Natural killer cell treated with Interleukin-12 subunit alpha and Interleukin-12 subunit beta and Interleukin-15 and Interleukin-18, amount 100 ng/mL, for 72 hours (primary cell): ENCODE data around the gene CHRNB2. TPM values are rescaled to one million over a fixed set of nuclear protein-coding genes. Genes with fewer than 3 reads are reported as not detected.
"Not testable (repeated sequence)": the region's sequence is repeated elsewhere in the genome, so short reads cannot be mapped to it uniquely, and the experiment has no call there.

ENCODE experiments used
- ATAC-seq, 2 donors: fragments of 150-1000 bp; cut with Tn5 transposase in 1 of 2; sonication (Bioruptor Pico), chemical (Tn5 transposase) in 1 of 2; 2 replicates each; pipeline ENCODE4 v1.10.0; 2021
- DNase-seq: peaks from one replicate; pipeline ENCODE4 v3.0.0; 2022; ENCODE audit warnings: low spot score
- H3K27ac Mint-ChIP-seq, 2 donors: 1 replicate in 1 of 2; 2 replicates in 1 of 2; pipeline ENCODE4 v1.8.0; 2022; ENCODE audit warnings: mixed read lengths in 2 of 2, mild to moderate bottlenecking in 1 of 2, moderate library complexity in 1 of 2
- H3K27me3 Mint-ChIP-seq, 2 donors: 1 replicate in 1 of 2; 2 replicates in 1 of 2; pipeline ENCODE4 v1.8.0; 2022; ENCODE audit warnings: mixed read lengths in 2 of 2
- H3K36me3 Mint-ChIP-seq: one replicate; pipeline ENCODE4 v1.8.0; 2022; ENCODE audit warnings: mixed read lengths
- H3K4me1 Mint-ChIP-seq, 2 donors: 1 replicate in 1 of 2; 2 replicates in 1 of 2; pipeline ENCODE4 v1.8.0; 2022; ENCODE audit warnings: low read depth in 2 of 2, mixed read lengths in 2 of 2, mild to moderate bottlenecking in 1 of 2
- H3K4me3 Mint-ChIP-seq: one replicate; pipeline ENCODE4 v1.8.0; 2022; ENCODE audit warnings: mixed read lengths
- H3K9me3 Mint-ChIP-seq: 2 replicates; pipeline ENCODE4 v1.8.0; 2022; ENCODE audit warnings: mixed read lengths
- total RNA-seq, 2 donors: library from RNA; stranded (reverse); gene quantifications; one replicate each; pipeline ENCODE4 v1.2.3, GENCODE V29; 2022

The CHRNB2 gene, protein sequence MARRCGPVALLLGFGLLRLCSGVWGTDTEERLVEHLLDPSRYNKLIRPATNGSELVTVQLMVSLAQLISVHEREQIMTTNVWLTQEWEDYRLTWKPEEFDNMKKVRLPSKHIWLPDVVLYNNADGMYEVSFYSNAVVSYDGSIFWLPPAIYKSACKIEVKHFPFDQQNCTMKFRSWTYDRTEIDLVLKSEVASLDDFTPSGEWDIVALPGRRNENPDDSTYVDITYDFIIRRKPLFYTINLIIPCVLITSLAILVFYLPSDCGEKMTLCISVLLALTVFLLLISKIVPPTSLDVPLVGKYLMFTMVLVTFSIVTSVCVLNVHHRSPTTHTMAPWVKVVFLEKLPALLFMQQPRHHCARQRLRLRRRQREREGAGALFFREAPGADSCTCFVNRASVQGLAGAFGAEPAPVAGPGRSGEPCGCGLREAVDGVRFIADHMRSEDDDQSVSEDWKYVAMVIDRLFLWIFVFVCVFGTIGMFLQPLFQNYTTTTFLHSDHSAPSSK
- not detected for total RNA-seq

DNA sequence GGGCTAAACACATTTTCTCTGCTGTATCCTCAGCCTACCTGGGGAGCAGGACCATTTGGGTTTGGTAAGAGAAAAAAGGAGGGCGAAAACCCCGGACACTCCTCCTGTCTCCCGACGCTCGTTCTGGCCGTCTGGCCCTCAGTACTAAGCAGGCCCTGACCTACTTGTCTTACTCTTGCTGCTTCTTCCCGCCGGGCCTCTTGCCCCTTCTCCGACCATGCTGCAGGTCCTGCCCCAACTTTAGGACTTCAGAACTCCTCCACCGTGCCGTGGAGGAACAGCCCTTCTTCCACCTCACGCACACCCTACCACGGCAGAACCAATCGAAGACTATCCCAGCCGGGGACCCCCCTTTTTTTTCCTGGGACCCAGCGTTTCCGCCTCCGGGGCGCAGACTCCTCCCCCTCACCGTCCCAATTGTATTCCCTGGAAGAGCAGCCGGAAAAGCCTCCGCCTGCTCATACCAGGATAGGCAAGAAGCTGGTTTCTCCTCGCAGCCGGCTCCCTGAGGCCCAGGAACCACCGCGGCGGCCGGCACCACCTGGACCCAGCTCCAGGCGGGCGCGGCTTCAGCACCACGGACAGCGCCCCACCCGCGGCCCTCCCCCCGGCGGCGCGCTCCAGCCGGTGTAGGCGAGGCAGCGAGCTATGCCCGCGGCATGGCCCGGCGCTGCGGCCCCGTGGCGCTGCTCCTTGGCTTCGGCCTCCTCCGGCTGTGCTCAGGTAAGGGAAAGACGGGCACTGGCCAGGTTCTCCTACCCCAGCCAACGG lies at the start of gene CHRNB2:
Gene CHRNB2 (plus strand): TSS at position 393 of the 771 bp plus-strand sequence. CDS start 267 bp downstream, at position 660.
- H3K36me3 Mint-ChIP-seq = no peaks in the 10 kb centered on the region
- H3K4me1 Mint-ChIP-seq = peaks cover 6 to 8% of the 10 kb centered on the region in 2 donors
- peak within 1 kb of the TSS in 1 of 2 donors; percentile 23 for H3K27ac Mint-ChIP-seq
- ATAC-seq (peak; percentile 87 to 91), DNase-seq (peak; percentile 80)
- H3K27me3 Mint-ChIP-seq = peaks cover 30 to 34% of the 10 kb centered on the region in 2 donors
- no peaks in the 10 kb centered on the region for H3K9me3 Mint-ChIP-seq
- H3K4me3 Mint-ChIP-seq = peak within 1 kb of the TSS; percentile 53

DNA sequence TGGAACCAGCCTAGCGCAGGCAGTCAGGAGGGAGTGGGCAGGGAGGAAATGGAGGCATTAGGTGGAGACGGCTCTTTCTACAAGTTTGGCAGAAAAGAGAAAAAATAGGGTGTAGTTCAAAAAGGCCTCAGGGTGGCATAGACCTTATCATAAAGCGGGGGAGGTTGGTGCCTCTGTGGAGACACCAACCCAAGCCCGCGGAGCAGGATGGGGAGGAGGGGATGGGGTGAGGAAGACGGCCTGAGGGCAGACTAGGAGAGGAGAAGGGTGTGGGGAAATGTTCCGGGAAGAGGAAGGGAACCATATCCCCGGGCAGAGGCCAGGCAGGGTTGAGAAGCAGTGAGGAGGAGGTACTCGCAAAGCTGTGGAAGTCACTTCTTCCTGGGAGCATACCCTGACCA lies 48.0 kb upstream of the CHRNB2 start:
- H3K4me1 Mint-ChIP-seq = no peaks in the 10 kb centered on the region
- H3K4me3 Mint-ChIP-seq = no peak overlapping the region
- no peak for DNase-seq
- ATAC-seq = no peak
- H3K27ac Mint-ChIP-seq = no peak overlapping the region
- peaks cover 32 to 33% of the 10 kb centered on the region in 2 donors for H3K27me3 Mint-ChIP-seq
- no peaks in the 10 kb centered on the region for H3K9me3 Mint-ChIP-seq
- no peaks in the 10 kb centered on the region for H3K36me3 Mint-ChIP-seq

DNA sequence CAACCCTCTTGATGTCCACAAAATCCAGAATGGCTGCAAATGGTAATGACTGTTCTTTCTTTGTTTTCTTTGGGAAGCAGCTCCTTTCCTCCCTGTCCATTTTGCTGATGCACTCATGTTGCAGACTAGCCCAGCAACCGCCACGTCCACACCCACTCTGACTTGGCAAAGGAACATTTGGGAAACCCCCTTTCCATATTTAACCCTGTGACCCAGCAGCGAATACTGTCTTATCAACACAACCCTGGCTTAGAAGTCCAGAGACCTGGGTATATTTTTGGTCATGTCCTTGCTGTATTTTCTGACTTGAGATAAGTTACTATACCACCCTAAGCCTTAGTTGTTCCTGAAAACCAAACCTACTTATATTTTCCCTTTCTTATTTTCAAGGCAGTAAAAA lies 47.2 kb upstream of the CHRNB2 start:
- Mint-ChIP-seq H3K27ac (no peak overlapping the region), H3K9me3 (no peaks in the 10 kb centered on the region), H3K4me3 (no peak overlapping the region), H3K36me3 (no peaks in the 10 kb centered on the region), H3K27me3 (peaks cover 31 to 32% of the 10 kb centered on the region in 2 donors), H3K4me1 (no peaks in the 10 kb centered on the region)
- no peak for ATAC-seq
- DNase-seq = no peak

DNA sequence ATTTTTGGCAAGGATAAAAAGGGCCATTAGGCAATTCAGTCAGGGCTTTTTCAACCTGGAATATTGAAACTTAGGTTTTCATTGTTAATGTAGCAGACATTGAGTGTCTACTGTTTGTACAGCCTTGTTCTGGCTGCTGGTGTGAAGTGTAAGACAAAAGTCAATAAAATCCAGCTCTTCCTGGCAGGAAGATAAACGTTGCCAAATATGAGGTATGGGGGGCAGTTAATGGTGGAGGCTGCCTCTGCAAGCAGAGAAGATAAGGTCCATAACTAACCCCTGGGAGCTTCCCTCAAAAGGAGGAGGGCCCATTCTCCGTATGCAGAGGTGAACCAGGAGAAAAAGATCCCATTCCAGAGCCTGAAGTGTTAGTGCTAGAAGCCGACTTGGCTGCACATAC lies 45.9 kb upstream of the CHRNB2 start:
- DNase-seq = no peak
- Mint-ChIP-seq H3K4me1 (no peaks in the 10 kb centered on the region), H3K27ac (no peak overlapping the region), H3K27me3 (peaks cover 18 to 26% of the 10 kb centered on the region in 2 donors), H3K9me3 (no peaks in the 10 kb centered on the region), H3K36me3 (no peaks in the 10 kb centered on the region), H3K4me3 (no peak overlapping the region)
- no peak for ATAC-seq

DNA sequence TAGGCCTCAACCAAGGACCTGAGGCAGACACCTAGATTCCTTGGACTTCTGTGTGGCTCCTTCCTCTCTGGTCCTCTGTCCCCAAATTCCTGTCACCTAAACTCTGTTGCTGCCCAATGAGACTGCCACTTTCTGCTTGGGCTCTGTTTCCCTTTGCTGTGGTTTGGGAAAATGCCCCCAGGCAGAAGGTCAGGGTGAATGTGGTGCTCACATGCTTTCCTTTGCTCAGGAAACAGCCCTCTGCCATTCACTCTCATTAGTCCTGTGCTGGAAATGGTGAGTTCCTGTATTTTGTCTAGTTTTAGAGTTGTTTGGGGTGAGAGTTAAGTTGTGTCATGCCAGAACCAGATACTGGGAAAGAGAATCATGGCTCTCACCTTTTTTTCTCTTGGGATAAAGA lies 42.7 kb upstream of the CHRNB2 start:
- ATAC-seq (no peak), DNase-seq (no peak)
- Mint-ChIP-seq H3K4me3 (no peak overlapping the region), H3K9me3 (no peaks in the 10 kb centered on the region), H3K36me3 (no peaks in the 10 kb centered on the region), H3K27me3 (peaks cover 9 to 21% of the 10 kb centered on the region in 2 donors), H3K27ac (no peak overlapping the region), H3K4me1 (no peaks in the 10 kb centered on the region)

DNA sequence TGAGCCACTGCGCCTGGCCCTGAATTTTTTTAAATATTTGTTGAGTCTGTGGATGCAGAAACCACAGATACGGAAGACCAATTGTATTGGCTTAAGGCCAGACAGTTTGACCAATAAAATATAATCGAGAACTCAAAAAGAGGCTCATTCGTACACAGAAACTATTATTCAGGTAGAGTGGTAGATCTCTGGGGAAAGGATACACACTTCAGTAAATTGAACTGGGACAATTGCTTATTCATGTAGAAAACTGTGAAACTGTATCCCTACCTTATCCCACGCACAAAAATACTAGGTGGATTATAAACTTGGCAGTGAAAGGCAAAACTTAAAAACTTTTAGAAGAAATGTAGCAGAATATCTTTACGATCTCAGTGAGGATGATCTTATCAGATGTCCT lies 40.4 kb upstream of the CHRNB2 start:
- peaks cover 9 to 13% of the 10 kb centered on the region in 2 donors for H3K27me3 Mint-ChIP-seq
- ATAC-seq = no peak
- no peaks in the 10 kb centered on the region for H3K4me1 Mint-ChIP-seq
- H3K4me3 Mint-ChIP-seq = no peak overlapping the region
- H3K27ac Mint-ChIP-seq = no peak overlapping the region
- no peaks in the 10 kb centered on the region for H3K36me3 Mint-ChIP-seq
- no peak for DNase-seq
- H3K9me3 Mint-ChIP-seq = no peaks in the 10 kb centered on the region

DNA sequence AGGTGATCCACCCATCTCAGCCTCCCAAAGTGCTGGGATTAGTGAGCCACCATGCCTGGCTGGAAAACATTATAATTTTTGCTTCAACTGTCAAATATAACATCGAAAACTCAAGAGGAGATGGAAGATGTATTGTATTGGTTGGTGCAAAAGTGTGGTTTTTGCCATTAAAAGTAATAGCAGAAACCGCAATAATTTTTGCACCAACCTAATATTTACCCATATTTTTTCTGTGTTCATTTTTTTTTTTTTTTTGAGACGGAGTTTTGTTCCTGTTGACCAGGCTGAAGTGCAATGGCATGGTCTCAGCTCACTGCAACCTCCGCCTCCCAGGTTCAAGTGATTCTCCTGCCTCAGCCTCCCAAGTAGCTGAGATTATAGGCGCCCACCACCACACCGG lies 38.3 kb upstream of the CHRNB2 start:
- Mint-ChIP-seq H3K27ac (no peak overlapping the region), H3K27me3 (peaks cover 2 to 7% of the 10 kb centered on the region in 2 donors), H3K4me3 (no peak overlapping the region), H3K36me3 (no peaks in the 10 kb centered on the region), H3K4me1 (no peaks in the 10 kb centered on the region), H3K9me3 (no peaks in the 10 kb centered on the region)
- no peak for DNase-seq
- no peak for ATAC-seq

DNA sequence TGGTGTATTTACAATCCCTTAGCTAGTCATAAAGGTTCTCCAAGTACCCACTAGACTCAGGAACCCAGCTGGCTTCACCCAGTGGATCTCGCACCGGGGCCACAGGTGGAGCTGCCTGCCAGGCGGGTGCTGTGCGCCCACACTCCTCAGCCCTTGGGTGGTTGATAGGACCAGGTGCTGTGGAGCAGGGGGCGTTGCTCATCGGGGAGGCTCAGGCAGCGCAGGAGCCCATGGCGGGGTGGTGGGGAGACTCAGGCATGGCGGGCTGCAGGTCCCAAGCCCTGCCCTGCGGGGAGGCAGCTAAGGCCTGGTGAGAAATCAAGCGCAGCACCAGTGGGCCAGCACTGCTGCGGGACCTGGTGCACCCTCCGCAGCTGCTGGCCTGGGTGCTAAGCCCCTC lies 35.6 kb upstream of the CHRNB2 start:
- H3K4me3 Mint-ChIP-seq, DNase-seq, H3K27ac Mint-ChIP-seq, H3K36me3 Mint-ChIP-seq, H3K4me1 Mint-ChIP-seq, ATAC-seq, H3K9me3 Mint-ChIP-seq: not testable (repeated sequence)
- H3K27me3 Mint-ChIP-seq = peaks cover 12 to 18% of the 10 kb centered on the region in 2 donors

DNA sequence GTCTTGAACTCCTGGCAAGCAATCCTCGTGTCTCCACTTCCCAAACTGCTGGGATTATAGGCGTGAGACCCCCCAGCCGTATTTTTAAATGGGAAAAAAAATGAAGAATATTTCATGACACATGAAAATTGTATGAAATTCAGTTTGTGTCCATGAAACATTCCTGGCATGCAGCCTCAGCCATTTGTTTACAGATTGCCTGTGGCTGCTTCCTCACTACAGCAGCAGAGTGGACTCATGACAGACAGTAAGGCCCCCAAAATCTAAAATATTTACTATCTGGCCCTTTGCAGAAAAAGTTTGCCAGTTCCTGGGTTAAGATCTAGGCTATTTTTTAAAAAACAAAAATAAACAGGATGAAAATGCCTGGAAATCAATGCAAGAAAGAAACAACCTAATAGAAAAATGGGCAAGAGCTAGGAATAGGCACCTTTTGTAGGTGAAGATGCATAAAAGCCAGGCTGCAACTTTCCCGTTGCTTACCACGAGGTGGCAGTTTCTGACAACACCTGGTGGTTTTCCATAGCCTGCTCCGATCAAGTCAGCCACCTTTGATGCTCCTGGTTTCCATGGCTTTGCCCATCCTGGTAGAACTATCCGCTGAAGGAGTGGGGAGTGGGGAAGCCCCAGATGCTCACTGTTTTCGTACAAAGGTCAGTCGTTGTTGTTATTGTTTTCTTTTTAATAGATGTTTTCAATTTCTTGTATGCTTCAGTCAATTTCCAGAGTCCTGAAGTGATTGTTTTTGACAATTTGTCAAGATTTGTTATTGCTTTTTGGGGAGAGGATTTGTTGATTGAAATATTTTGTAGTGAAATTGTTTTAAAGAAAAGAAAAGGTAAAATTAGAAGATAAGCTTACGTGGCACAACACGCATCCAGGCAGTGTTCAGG lies 33.4 kb upstream of the CHRNB2 start:
- ATAC-seq (no peak), DNase-seq (no peak)
- Mint-ChIP-seq H3K4me1 (no peaks in the 10 kb centered on the region), H3K4me3 (no peak overlapping the region), H3K27ac (no peak overlapping the region), H3K36me3 (no peaks in the 10 kb centered on the region), H3K27me3 (peaks cover 13 to 18% of the 10 kb centered on the region in 2 donors), H3K9me3 (no peaks in the 10 kb centered on the region)

DNA sequence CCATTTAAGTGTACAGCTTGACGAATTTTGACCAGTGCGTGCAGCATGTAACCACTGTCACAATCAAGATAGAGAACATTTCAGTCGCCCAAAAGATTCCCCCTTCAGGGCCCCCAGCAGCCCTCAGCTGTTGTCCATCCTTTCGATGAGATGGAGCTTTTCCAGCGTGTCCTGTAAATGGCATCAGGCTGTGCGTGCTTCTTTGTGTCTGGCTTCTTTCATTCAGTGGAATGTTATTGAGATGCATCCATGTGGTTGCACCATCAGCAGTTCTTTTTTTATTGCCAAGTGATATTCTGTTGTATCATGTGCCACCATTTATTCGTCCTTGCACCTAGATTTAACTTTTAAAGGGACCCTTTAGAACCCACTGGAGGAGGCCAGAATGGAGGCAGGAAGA lies 31.0 kb upstream of the CHRNB2 start:
- H3K9me3 Mint-ChIP-seq = no peaks in the 10 kb centered on the region
- no peak overlapping the region for H3K4me3 Mint-ChIP-seq
- no peaks in the 10 kb centered on the region for H3K4me1 Mint-ChIP-seq
- DNase-seq = no peak
- H3K36me3 Mint-ChIP-seq = no peaks in the 10 kb centered on the region
- H3K27me3 Mint-ChIP-seq = peaks cover 23 to 38% of the 10 kb centered on the region in 2 donors
- no peak overlapping the region for H3K27ac Mint-ChIP-seq
- no peak for ATAC-seq

DNA sequence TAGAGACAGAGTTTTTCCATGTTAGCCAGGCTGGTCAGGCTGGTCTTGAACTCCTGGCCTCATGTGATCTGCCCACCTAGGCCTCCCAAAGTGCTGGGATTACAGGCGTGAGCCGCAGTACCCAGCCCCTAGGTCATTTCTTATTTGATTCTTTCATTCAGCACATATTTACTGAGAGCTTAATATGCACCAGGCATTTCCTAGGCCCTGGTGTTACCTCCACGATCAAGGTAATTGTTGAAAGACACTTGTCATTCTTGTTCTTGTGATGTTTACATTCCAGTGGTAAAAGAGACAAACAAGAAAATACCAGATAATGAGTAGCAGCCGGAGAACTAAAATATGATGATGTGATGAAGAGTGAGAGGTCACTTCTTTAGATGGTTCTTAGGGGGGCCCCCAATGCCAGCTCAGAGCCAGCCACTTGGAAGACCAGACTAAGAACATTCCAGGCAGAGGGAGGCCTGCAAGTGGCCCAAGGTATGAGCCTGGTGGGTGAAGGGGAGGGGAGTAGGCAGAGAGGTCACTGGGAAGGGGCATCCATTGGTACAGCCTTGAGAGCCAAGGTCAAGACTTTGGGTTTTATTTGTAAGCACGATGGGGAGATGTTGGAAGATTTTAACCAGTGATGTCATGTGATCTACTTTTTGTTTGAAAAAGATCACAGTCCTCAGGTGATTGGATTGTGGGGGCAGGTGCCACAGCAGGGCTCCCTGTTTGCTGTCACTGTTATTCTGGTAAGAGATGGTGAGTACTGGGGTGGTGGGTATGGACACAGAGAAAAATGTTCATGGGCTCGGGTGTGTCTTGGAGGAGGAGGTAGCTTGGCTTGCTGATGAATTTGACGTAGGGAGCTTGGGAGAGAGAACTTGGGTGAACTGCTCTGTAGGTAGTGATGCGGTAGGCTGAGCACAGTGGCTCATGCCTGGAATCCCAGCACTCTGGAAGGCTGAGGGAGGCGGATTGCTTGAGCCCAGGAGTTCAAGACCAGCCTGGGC lies 27.8 kb upstream of the CHRNB2 start:
- Mint-ChIP-seq H3K27ac (no peak overlapping the region), H3K4me3 (no peak overlapping the region), H3K9me3 (no peaks in the 10 kb centered on the region), H3K36me3 (no peaks in the 10 kb centered on the region), H3K27me3 (peaks cover 20 to 36% of the 10 kb centered on the region in 2 donors), H3K4me1 (no peaks in the 10 kb centered on the region)
- no peak for ATAC-seq
- DNase-seq = no peak

DNA sequence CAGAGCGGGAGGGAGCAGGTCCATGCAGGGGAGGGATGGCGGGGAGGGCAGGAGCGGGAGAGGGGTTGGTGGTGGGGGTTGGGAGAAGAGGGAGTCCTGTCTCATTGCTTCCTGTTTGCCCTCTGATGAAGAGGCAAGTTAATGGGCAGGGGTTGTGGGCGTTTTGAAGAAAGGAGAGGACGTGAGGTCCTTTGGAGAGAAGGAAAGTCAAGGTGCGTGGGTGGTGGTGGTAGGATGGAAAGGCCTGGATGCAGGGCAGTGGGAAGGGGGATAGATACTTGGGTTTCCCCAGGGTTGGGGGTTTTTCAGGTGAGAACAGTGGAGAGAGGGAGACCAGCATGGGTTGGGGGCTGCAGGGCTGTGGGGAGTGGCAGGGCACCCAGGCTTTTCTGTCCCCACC lies 26.3 kb upstream of the CHRNB2 start:
- no peak overlapping the region for H3K27ac Mint-ChIP-seq
- DNase-seq (no peak), ATAC-seq (no peak)
- no peaks in the 10 kb centered on the region for H3K9me3 Mint-ChIP-seq
- H3K4me1 Mint-ChIP-seq = peaks cover 0 to 4% of the 10 kb centered on the region in 2 donors
- no peaks in the 10 kb centered on the region for H3K36me3 Mint-ChIP-seq
- H3K4me3 Mint-ChIP-seq = no peak overlapping the region
- H3K27me3 Mint-ChIP-seq = peaks cover 16 to 25% of the 10 kb centered on the region in 2 donors
